SK-N-SH (cell line): ENCODE data around the gene RAB3GAP2. TPM values are rescaled to one million over a fixed set of nuclear protein-coding genes. Genes with fewer than 3 reads are reported as not detected.

Experiments used
- CTCF ChIA-PET: fragments of 300-600, 350-600 bp; formaldehyde crosslinking; extraction: SDS; loops from one replicate; lab custom pipeline; 2021; lab: Yijun Ruan, JAX
- POLR2A ChIA-PET: fragments of 350-600 bp; sonication (Branson Sonifier 250); formaldehyde crosslinking; extraction: SDS; loops from one replicate; lab custom pipeline; 2020; ENCODE audit warnings: antibody characterized with exemption, inconsistent platforms; lab: Yijun Ruan, JAX
- DNase-seq: peaks from one replicate; pipeline ENCODE4 v3.0.0; 2012
- H2AFZ ChIP-seq: fragments of 200-600 bp; sonication (generic); 2 replicates; pipeline ENCODE4 v1.8.1; 2016; ENCODE audit warnings: antibody characterized with exemption, mild to moderate bottlenecking, low read depth
- H3F3A ChIP-seq: fragments of 200-600 bp; sonication (generic); replicated peaks from 2 replicates; pipeline ENCODE3; 2016; ENCODE audit warnings: antibody characterized with exemption, mild to moderate bottlenecking; ENCODE audit not compliant: insufficient read depth
- H3K27ac ChIP-seq, 2 experiments: fragments of 200-500 bp in 1 of 2; fragments of 200-600 bp in 1 of 2; sonication (Bioruptor generic) in 1 of 2; sonication (generic), shearing (Covaris generic) in 1 of 2; 2 replicates each; pipeline versions ENCODE4 v1.5.1 to v1.6.1; 2014 to 2016; ENCODE audit warnings: low read depth in 2 of 2, inconsistent platforms in 1 of 2, low read length in 1 of 2, mild to moderate bottlenecking in 1 of 2, mixed read lengths in 1 of 2
- H3K27me3 ChIP-seq: fragments of 200-600 bp; sonication (generic), shearing (Covaris generic); 2 replicates; pipeline ENCODE4 v1.6.1; 2016; ENCODE audit warnings: mixed run types; ENCODE audit not compliant: insufficient read depth
- H3K36me3 ChIP-seq, 2 experiments: fragments of 200-500 bp in 1 of 2; fragments of 200-600 bp in 1 of 2; sonication (Bioruptor generic) in 1 of 2; sonication (generic) in 1 of 2; replicated peaks in 1 of 2; 2 replicates each; pipeline versions ENCODE3 to v1.5.1; 2014 to 2016; ENCODE audit warnings: low read length in 1 of 2, mild to moderate bottlenecking in 1 of 2; ENCODE audit not compliant: insufficient read depth in 2 of 2, control insufficient read depth in 1 of 2
- H3K4me1 ChIP-seq, 2 experiments: fragments of 200-500 bp in 1 of 2; fragments of 200-600 bp in 1 of 2; sonication (Bioruptor generic) in 1 of 2; sonication (generic), shearing (Covaris generic) in 1 of 2; 2 replicates each; pipeline versions ENCODE4 v1.5.1 to v1.6.1; 2014 to 2016; ENCODE audit warnings: low read depth in 1 of 2, low read length in 1 of 2, mixed run types in 1 of 2; ENCODE audit not compliant: insufficient read depth in 2 of 2, control insufficient read depth in 1 of 2
- H3K4me2 ChIP-seq: fragments of 200-600 bp; sonication (generic), shearing (Covaris generic); 2 replicates; pipeline ENCODE4 v1.6.1; 2017; ENCODE audit warnings: mixed run types
- H3K4me3 ChIP-seq, 2 experiments: fragments of 200-500 bp in 1 of 2; fragments of 200-600 bp in 1 of 2; sonication (Bioruptor generic) in 1 of 2; sonication (generic), shearing (Covaris generic) in 1 of 2; 2 replicates each; pipeline versions ENCODE4 v1.5.1 to v1.8.1; 2014 to 2016; ENCODE audit warnings: low read depth in 2 of 2, inconsistent platforms in 1 of 2, low read length in 1 of 2, mild to moderate bottlenecking in 1 of 2, mixed read lengths in 1 of 2, moderate library complexity in 1 of 2
- H3K79me2 ChIP-seq: fragments of 200-600 bp; sonication (generic); 2 replicates; pipeline ENCODE4 v1.8.1; 2017; ENCODE audit warnings: mild to moderate bottlenecking; ENCODE audit not compliant: insufficient read depth
- H3K9ac ChIP-seq: fragments of 200-600 bp; sonication (generic); 2 replicates; pipeline ENCODE4 v1.6.1; 2017; ENCODE audit warnings: mixed run types
- H3K9me2 ChIP-seq: fragments of 200-600 bp; sonication (generic); 2 replicates; pipeline ENCODE4 v1.6.1; 2017; ENCODE audit warnings: mixed run types
- H3K9me3 ChIP-seq: fragments of 200-600 bp; sonication (generic); 2 replicates; pipeline ENCODE4 v1.6.1; 2017; ENCODE audit warnings: mixed run types, mild to moderate bottlenecking, moderate library complexity
- H4K20me1 ChIP-seq: fragments of 200-600 bp; sonication (generic); 2 replicates; pipeline ENCODE4 v1.6.1; 2017; ENCODE audit warnings: mild to moderate bottlenecking, mixed run types; ENCODE audit not compliant: insufficient read depth
- CTCF ChIP-seq: fragments of 200-600 bp; sonication (generic); IDR thresholded peaks from 2 replicates; pipeline ENCODE4 v1.6.1; 2017; ENCODE audit warnings: antibody characterized with exemption, mild to moderate bottlenecking, moderate library complexity
- EP300 ChIP-seq, 2 experiments: IDR thresholded peaks; 2 replicates each; pipeline versions ENCODE4 v1.4.0 to v1.6.1; 2012; ENCODE audit warnings: borderline replicate concordance in 1 of 2, low read depth in 1 of 2, low read length in 1 of 2
- FOXJ3 ChIP-seq: sonication (generic); formaldehyde crosslinking; IDR thresholded peaks from 2 replicates; pipeline ENCODE4 v1.5.1; 2020; ENCODE audit warnings: mild to moderate bottlenecking, missing genetic modification reagents
- GABPA ChIP-seq: IDR thresholded peaks from 2 replicates; pipeline ENCODE4 v1.4.0; 2012; ENCODE audit warnings: low read depth, mild to moderate bottlenecking
- GATA2 ChIP-seq: sonication (generic); formaldehyde crosslinking; IDR thresholded peaks from 2 replicates; pipeline ENCODE4 v1.5.0; 2020; ENCODE audit warnings: mild to moderate bottlenecking, missing genetic modification reagents
- MEF2A ChIP-seq: IDR thresholded peaks from 2 replicates; pipeline ENCODE4 v1.4.0; 2012; ENCODE audit warnings: low read depth, borderline replicate concordance
- MXI1 ChIP-seq: IDR thresholded peaks from 2 replicates; pipeline ENCODE4 v1.6.1; 2012; ENCODE audit warnings: mild to moderate bottlenecking, low read depth, low read length, improper control_type of control experiment
- POLR2AphosphoS5 ChIP-seq: IDR thresholded peaks from 2 replicates; pipeline ENCODE4 v1.6.1; 2012; ENCODE audit warnings: low read depth, low read length
- RAD21 ChIP-seq: IDR thresholded peaks from 2 replicates; pipeline ENCODE4 v1.6.1; 2012; ENCODE audit warnings: mild to moderate bottlenecking, low read length
- RCOR1 ChIP-seq: fragments of 150-350 bp; IDR thresholded peaks from 2 replicates; pipeline ENCODE4 v1.6.1; 2017; ENCODE audit warnings: antibody characterized with exemption, low read length
- RXRA ChIP-seq: IDR thresholded peaks from 2 replicates; pipeline ENCODE4 v1.4.0; 2012; ENCODE audit warnings: low read depth, mild to moderate bottlenecking, borderline replicate concordance
- SMC3 ChIP-seq: IDR thresholded peaks from 2 replicates; pipeline ENCODE4 v1.6.1; 2012; ENCODE audit warnings: low read depth, low read length, improper control_type of control experiment
- TAF1 ChIP-seq: IDR thresholded peaks from 2 replicates; pipeline ENCODE4 v1.6.1; 2012; ENCODE audit warnings: low read depth, mild to moderate bottlenecking, low read length, moderate library complexity, borderline replicate concordance
- WGBS: methylation state at CpG from one replicate; pipeline ENCODE4 v1.1.6; 2017; ENCODE audit warnings: low lambda C conversion rate; 5-methylcytosine and 5-hydroxymethylcytosine counted together
- polyA plus RNA-seq, 3 experiments: library from polyadenylated mRNA; depleted of rRNA; stranded (reverse); fragments of >200 nt; gene quantifications; 2 replicates each; pipeline ENCODE4 v1.2.3, GENCODE V29; 2012
- TF ChIP-seq, protein P1 (sequence below): IDR thresholded peaks from 2 replicates; pipeline ENCODE4; 2012
- TF ChIP-seq, protein P2 (sequence below): fragments of 150-350 bp; IDR thresholded peaks from 2 replicates; pipeline ENCODE4 v1.6.1; 2016; ENCODE audit warnings: mild to moderate bottlenecking, low read depth, low read length

RAB3GAP2 gene
- polyA plus RNA-seq, 1 of the 3 experiments (the other 2 are of a cell fraction): 9.3 TPM

DNA sequence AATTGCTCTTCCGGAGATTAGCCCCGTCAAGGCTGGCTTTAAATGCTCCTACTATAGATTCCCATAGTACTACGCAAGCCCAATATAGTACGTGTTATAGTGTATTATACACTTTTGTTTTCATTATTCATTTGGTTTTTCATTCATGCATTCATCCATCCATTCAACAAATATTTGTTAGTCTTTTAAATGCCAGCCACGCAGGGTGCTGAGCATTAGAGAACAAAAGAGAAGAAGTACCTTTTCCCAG lies 513 bp upstream of the RAB3GAP2 start:
- TF ChIP-seq, protein P1, sequence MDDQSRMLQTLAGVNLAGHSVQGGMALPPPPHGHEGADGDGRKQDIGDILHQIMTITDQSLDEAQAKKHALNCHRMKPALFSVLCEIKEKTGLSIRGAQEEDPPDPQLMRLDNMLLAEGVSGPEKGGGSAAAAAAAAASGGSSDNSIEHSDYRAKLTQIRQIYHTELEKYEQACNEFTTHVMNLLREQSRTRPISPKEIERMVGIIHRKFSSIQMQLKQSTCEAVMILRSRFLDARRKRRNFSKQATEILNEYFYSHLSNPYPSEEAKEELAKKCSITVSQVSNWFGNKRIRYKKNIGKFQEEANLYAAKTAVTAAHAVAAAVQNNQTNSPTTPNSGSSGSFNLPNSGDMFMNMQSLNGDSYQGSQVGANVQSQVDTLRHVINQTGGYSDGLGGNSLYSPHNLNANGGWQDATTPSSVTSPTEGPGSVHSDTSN: peak; percentile 24; the same call in 1 of the 2 replicates
- TF ChIP-seq GABPA (no peak), SMC3 (no peak), RCOR1 (0 out of 2 replicates have a peak, but pooled peaks have one; percentile 3)
- Histone ChIP-seq H4K20me1 (peaks cover 6% of the 10 kb centered on the region; the same call in 1 of the 2 replicates), H3K9ac (peak overlapping the region; percentile 90), H3K27me3 (no peaks in the 10 kb centered on the region), H3K27ac (peak overlapping the region; percentile 82 to 96), H3F3A (peaks cover 4% of the 10 kb centered on the region), H3K4me3 (peak overlapping the region; percentile 61 to 92), H2AFZ (peak overlapping the region; percentile 94), H3K36me3 (peaks cover 12 to 13% of the 10 kb centered on the region in 2 experiments), H3K4me2 (peak overlapping the region; percentile 79), H3K79me2 (peaks cover 43% of the 10 kb centered on the region), H3K4me1 (peaks cover 11% of the 10 kb centered on the region in 2 experiments; a peak in 3 of 4 replicates), H3K9me2 (no peaks in the 10 kb centered on the region), H3K9me3 (no peaks in the 10 kb centered on the region)
- ChIA-PET CTCF (interaction anchor here (0.7 to 1.6 kb wide), 3 partner anchors 11 to 289 kb away, joined by 4 to 5 read pairs (median 4); no protein-coding TSS in a partner anchor), POLR2A (interaction anchor here (1.0 kb wide), 1 partner anchor 28 kb away, joined by 4 read pairs; no protein-coding TSS in a partner anchor)
- no peak for DNase-seq
- 15% methylated on average over 5 of the region's 5 CpGs for WGBS

DNA sequence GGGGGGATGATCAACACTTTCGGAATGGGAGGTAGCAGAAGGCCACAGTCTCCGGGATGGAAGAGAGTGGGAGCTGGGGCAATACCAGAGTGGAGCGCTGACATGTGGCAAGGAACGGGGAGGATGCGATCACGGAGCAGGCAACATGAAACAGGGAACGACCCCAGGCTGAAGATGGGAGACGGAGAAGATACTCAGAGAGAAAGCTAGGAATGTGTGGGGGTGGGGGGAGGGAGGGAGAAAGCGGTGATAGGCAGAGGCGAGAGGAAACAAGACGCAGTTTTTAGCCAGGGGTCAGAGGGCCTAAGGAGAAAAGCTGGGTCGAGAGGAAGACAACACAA lies 577 bp downstream of the RAB3GAP2 start:
- TF ChIP-seq MXI1: peak; percentile 64
- TF ChIP-seq TAF1: no peak
- H3K4me3 ChIP-seq: peak overlapping the region; percentile 61 to 92
- H3K9ac ChIP-seq: peak overlapping the region; percentile 90
- ChIA-PET CTCF (interaction anchor here (1.0 to 1.6 kb wide), 2 partner anchors 14 to 46 kb away, joined by 4 to 5 read pairs; no protein-coding TSS in a partner anchor), POLR2A (interaction anchor here (0.9 to 1.0 kb wide), 3 partner anchors 12 to 52 kb away, joined by 3 to 4 read pairs (median 3); no protein-coding TSS in a partner anchor)
- H3K79me2 ChIP-seq: peaks cover 54% of the 10 kb centered on the region
- H2AFZ ChIP-seq: peak overlapping the region; percentile 94
- WGBS: under 1% methylated on average over 12 of the region's 12 CpGs
- peaks cover 20 to 23% of the 10 kb centered on the region in 2 experiments for H3K36me3 ChIP-seq
- H3F3A ChIP-seq: peaks cover 4% of the 10 kb centered on the region
- no peaks in the 10 kb centered on the region for H3K9me3 ChIP-seq
- no peaks in the 10 kb centered on the region for H3K27me3 ChIP-seq
- H3K4me2 ChIP-seq: peak overlapping the region; percentile 79
- H4K20me1 ChIP-seq: peaks cover 6% of the 10 kb centered on the region; the same call in 1 of the 2 replicates
- peak overlapping the region; percentile 77 to 82 for H3K27ac ChIP-seq
- DNase-seq: peak; percentile 42
- no peaks in the 10 kb centered on the region for H3K9me2 ChIP-seq
- H3K4me1 ChIP-seq: peaks cover 11% of the 10 kb centered on the region in 2 experiments; a peak in 3 of 4 replicates

GRCh38 chr1:220269036-220269435 lies 3.2 kb downstream of the RAB3GAP2 start:
- 98% methylated on average over 2 of the region's 2 CpGs for WGBS
- peaks cover 6% of the 10 kb centered on the region; the same call in 1 of the 2 replicates for H4K20me1 ChIP-seq
- H3K4me3 ChIP-seq: no peak overlapping the region
- H3K9ac ChIP-seq: no peak overlapping the region
- H3K4me2 ChIP-seq: peak overlapping the region; percentile 79; the same call in 1 of the 2 replicates
- POLR2A ChIA-PET: no interaction called here
- CTCF ChIA-PET: no interaction called here
- no peaks in the 10 kb centered on the region; the same call in 1 of the 2 replicates for H3K9me3 ChIP-seq
- peaks cover 11% of the 10 kb centered on the region in 2 experiments; a peak in 3 of 4 replicates for H3K4me1 ChIP-seq
- no peak overlapping the region for H2AFZ ChIP-seq
- peaks cover 79% of the 10 kb centered on the region for H3K79me2 ChIP-seq
- H3K36me3 ChIP-seq: peaks cover 35 to 37% of the 10 kb centered on the region in 2 experiments
- no peak for TF ChIP-seq RXRA
- TF ChIP-seq RAD21: no peak
- no peak for TF ChIP-seq EP300 (IDR thresholded peaks at IDR 0.05; ENCODE audit: borderline replicate concordance in 1 of 2, low read depth in 1 of 2, low read length in 1 of 2)
- TF ChIP-seq, protein P2, sequence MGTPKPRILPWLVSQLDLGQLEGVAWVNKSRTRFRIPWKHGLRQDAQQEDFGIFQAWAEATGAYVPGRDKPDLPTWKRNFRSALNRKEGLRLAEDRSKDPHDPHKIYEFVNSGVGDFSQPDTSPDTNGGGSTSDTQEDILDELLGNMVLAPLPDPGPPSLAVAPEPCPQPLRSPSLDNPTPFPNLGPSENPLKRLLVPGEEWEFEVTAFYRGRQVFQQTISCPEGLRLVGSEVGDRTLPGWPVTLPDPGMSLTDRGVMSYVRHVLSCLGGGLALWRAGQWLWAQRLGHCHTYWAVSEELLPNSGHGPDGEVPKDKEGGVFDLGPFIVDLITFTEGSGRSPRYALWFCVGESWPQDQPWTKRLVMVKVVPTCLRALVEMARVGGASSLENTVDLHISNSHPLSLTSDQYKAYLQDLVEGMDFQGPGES: no peak
- TF ChIP-seq CTCF: no peak
- no peak for TF ChIP-seq POLR2AphosphoS5
- TF ChIP-seq FOXJ3 (CRISPR knock-in tag): no peak
- no peak for TF ChIP-seq GATA2
- TF ChIP-seq MEF2A: no peak
- no peak for TF ChIP-seq SMC3
- H3F3A ChIP-seq: peaks cover 4% of the 10 kb centered on the region
- DNase-seq: no peak
- H3K27me3 ChIP-seq: no peaks in the 10 kb centered on the region
- no peaks in the 10 kb centered on the region for H3K9me2 ChIP-seq
- no peak overlapping the region for H3K27ac ChIP-seq
